Adrenal gland (tissue), 5 donors: ENCODE measurements around the gene PTGES3L.

Source experiments
- POLR2A ChIP-seq, 2 donors: fragments of 450-650 bp; IDR thresholded peaks; one replicate each; pipeline ENCODE4 v1.6.1; 2017; ENCODE audit warnings: antibody characterized with exemption in 2 of 2, mild to moderate bottlenecking in 2 of 2, moderate library complexity in 1 of 2
- TF ChIP-seq, protein P1 (sequence below), 6 experiments: fragments of 450-650 bp in 4 of 6; fragments of 200-600 bp in 2 of 6; sonication (generic) in 1 of 6; IDR thresholded peaks; 1 replicate in 5 of 6; 2 replicates in 1 of 6; pipeline versions ENCODE4 v1.5.1 to v1.8.0; 2016 to 2021; ENCODE audit warnings: antibody characterized with exemption in 6 of 6, mild to moderate bottlenecking in 2 of 6, moderate library complexity in 1 of 6
- donor health status: DM: no; HTN: no; CAD: no.

- peak; percentile 52 to 58 for TF ChIP-seq POLR2A (IDR thresholded peaks at IDR 0.05)
- TF ChIP-seq, protein P1, sequence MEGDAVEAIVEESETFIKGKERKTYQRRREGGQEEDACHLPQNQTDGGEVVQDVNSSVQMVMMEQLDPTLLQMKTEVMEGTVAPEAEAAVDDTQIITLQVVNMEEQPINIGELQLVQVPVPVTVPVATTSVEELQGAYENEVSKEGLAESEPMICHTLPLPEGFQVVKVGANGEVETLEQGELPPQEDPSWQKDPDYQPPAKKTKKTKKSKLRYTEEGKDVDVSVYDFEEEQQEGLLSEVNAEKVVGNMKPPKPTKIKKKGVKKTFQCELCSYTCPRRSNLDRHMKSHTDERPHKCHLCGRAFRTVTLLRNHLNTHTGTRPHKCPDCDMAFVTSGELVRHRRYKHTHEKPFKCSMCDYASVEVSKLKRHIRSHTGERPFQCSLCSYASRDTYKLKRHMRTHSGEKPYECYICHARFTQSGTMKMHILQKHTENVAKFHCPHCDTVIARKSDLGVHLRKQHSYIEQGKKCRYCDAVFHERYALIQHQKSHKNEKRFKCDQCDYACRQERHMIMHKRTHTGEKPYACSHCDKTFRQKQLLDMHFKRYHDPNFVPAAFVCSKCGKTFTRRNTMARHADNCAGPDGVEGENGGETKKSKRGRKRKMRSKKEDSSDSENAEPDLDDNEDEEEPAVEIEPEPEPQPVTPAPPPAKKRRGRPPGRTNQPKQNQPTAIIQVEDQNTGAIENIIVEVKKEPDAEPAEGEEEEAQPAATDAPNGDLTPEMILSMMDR (IDR thresholded peaks at IDR 0.05): no peak
Observed at GRCh38 chr17:42980274-42980765, 440 bp upstream of the PTGES3L start, which contains the start of gene RUNDC1.
